H1 (cell line): ENCODE results near the gene SND1. TPM values are rescaled to one million over a fixed set of nuclear protein-coding genes. Genes with fewer than 3 reads are reported as not detected.

Experiments
- CTCF ChIA-PET: fragments of 300-600 bp; sonication (Branson Sonifier 250); formaldehyde crosslinking; loops from one replicate; lab custom pipeline; 2021; ENCODE audit not compliant: partially characterized antibody; lab: Charles Lee
- POLR2A ChIA-PET: fragments of 300-600 bp; sonication (Branson Sonifier 250); formaldehyde crosslinking; loops from one replicate; lab custom pipeline; 2021; ENCODE audit warnings: inconsistent platforms; ENCODE audit not compliant: partially characterized antibody; lab: Charles Lee
- DNase-seq, 2 experiments: peaks; one replicate each; pipeline versions ENCODE4 v3.0.0 to v3.0.0-alpha.2; 2010 to 2022; ENCODE audit warnings: low spot score in 2 of 2, low read depth in 1 of 2, mixed read lengths in 1 of 2
- FAIRE-seq: peaks from 2 replicates; lab custom pipeline; 2011; peaks lifted over from hg19 to GRCh38; lab: Jason Lieb, UNC
- H2AFZ ChIP-seq: 2 replicates; pipeline ENCODE4 v1.8.1; 2012; ENCODE audit warnings: low read length, inconsistent platforms
- H2AK5ac ChIP-seq: 2 replicates; pipeline ENCODE4 v1.6.1; 2013; ENCODE audit warnings: low read depth, low read length
- H2BK120ac ChIP-seq: replicated peaks from 2 replicates; pipeline ENCODE3; 2013; ENCODE audit warnings: low read depth, low read length, inconsistent platforms
- H2BK12ac ChIP-seq: 2 replicates; pipeline ENCODE4 v1.6.1; 2013; ENCODE audit warnings: low read depth, low read length
- H2BK15ac ChIP-seq: 2 replicates; pipeline ENCODE4 v1.6.1; 2013; ENCODE audit warnings: low read length
- H2BK20ac ChIP-seq: 2 replicates; pipeline ENCODE4 v1.6.1; 2013; ENCODE audit warnings: low read length
- H2BK5ac ChIP-seq: 2 replicates; pipeline ENCODE4 v1.6.1; 2013; ENCODE audit warnings: low read depth, low read length
- H3K14ac ChIP-seq: 2 replicates; pipeline ENCODE4 v1.6.1; 2013; ENCODE audit warnings: inconsistent platforms; ENCODE audit not compliant: insufficient read length
- H3K18ac ChIP-seq: 2 replicates; pipeline ENCODE4 v1.6.1; 2013; ENCODE audit warnings: low read length; ENCODE audit errors: extremely low read depth
- H3K23ac ChIP-seq: 2 replicates; pipeline ENCODE4 v1.6.1; 2013; ENCODE audit warnings: inconsistent platforms; ENCODE audit not compliant: insufficient read length
- H3K23me2 ChIP-seq: 2 replicates; pipeline ENCODE4 v1.6.1; 2013; ENCODE audit warnings: low read depth, low read length
- H3K27ac ChIP-seq: 2 replicates; pipeline ENCODE4 v1.6.1; 2011; ENCODE audit warnings: low read depth, low read length, inconsistent platforms
- H3K27me3 ChIP-seq, 4 experiments: replicated peaks in 1 of 4; 1 replicate in 1 of 4; 2 replicates in 3 of 4; pipeline versions ENCODE4 v1.6.1 to v1.8.1; 2011 to 2013; ENCODE audit warnings: low read length in 3 of 4, mild to moderate bottlenecking in 3 of 4, inconsistent platforms in 2 of 4, mixed read lengths in 2 of 4, moderate library complexity in 1 of 4; ENCODE audit not compliant: control insufficient read depth in 3 of 4, insufficient read depth in 3 of 4; ENCODE audit errors: extremely low read depth in 1 of 4
- H3K36me3 ChIP-seq, 4 experiments: 2 replicates each; pipeline versions ENCODE4 v1.6.1 to v1.8.1; 2011 to 2013; ENCODE audit warnings: mild to moderate bottlenecking in 4 of 4, low read length in 3 of 4, moderate library complexity in 2 of 4, control low read depth in 1 of 4, inconsistent platforms in 1 of 4; ENCODE audit not compliant: insufficient read depth in 4 of 4, control insufficient read depth in 2 of 4
- H3K4ac ChIP-seq: replicated peaks from 2 replicates; pipeline ENCODE3; 2013; ENCODE audit warnings: low read length, low read depth, mixed read lengths, inconsistent platforms; ENCODE audit not compliant: insufficient read length
- H3K4me1 ChIP-seq, 4 experiments: replicated peaks in 1 of 4; 1 replicate in 1 of 4; 2 replicates in 3 of 4; pipeline versions ENCODE4 v1.6.1 to v1.8.1; 2011 to 2013; ENCODE audit warnings: low read length in 3 of 4, inconsistent platforms in 2 of 4, mixed read lengths in 1 of 4; ENCODE audit not compliant: insufficient read depth in 4 of 4, control insufficient read depth in 3 of 4
- H3K4me2 ChIP-seq, 2 experiments: 2 replicates each; pipeline versions ENCODE4 v1.6.1 to v1.8.1; 2011 to 2013; ENCODE audit warnings: low read depth in 2 of 2, low read length in 2 of 2, control low read depth in 1 of 2, inconsistent platforms in 1 of 2, mild to moderate bottlenecking in 1 of 2; ENCODE audit not compliant: insufficient read depth in 1 of 2
- H3K4me3 ChIP-seq, 4 experiments: fragments of 200-600, 300-600 bp in 1 of 4; sonication (generic), shearing (Covaris generic), sonication (Bioruptor Twin) in 1 of 4; 2 replicates each; pipeline versions ENCODE4 v1.5.1 to v1.8.1; 2011 to 2016; ENCODE audit warnings: low read length in 4 of 4, low read depth in 3 of 4, control low read depth in 2 of 4, inconsistent platforms in 2 of 4, mild to moderate bottlenecking in 2 of 4, mixed read lengths in 1 of 4, moderate library complexity in 1 of 4; ENCODE audit not compliant: insufficient read depth in 2 of 4; ENCODE audit errors: extremely low read depth in 1 of 4
- H3K56ac ChIP-seq: replicated peaks from 2 replicates; pipeline ENCODE3; 2013; ENCODE audit warnings: low read depth, mild to moderate bottlenecking, mixed read lengths, low read length, inconsistent platforms; ENCODE audit not compliant: insufficient read length
- H3K79me1 ChIP-seq: 2 replicates; pipeline ENCODE4 v1.6.1; 2013; ENCODE audit warnings: low read depth, low read length, control low read depth
- H3K79me2 ChIP-seq, 2 experiments: 2 replicates each; pipeline versions ENCODE4 v1.6.1 to v1.8.1; 2012 to 2013; ENCODE audit warnings: low read length in 2 of 2, mild to moderate bottlenecking in 2 of 2, inconsistent platforms in 1 of 2; ENCODE audit not compliant: insufficient read depth in 2 of 2, control insufficient read depth in 1 of 2
- H3K9ac ChIP-seq, 4 experiments: replicated peaks in 1 of 4; 1 replicate in 1 of 4; 2 replicates in 3 of 4; pipeline versions ENCODE4 v1.6.1 to v1.8.1; 2011 to 2013; ENCODE audit warnings: low read depth in 3 of 4, low read length in 3 of 4, control low read depth in 2 of 4, mild to moderate bottlenecking in 2 of 4, moderate library complexity in 2 of 4, inconsistent platforms in 1 of 4; ENCODE audit errors: extremely low read depth in 1 of 4
- H3K9me3 ChIP-seq, 2 experiments: 2 replicates each; pipeline versions ENCODE4 v1.6.1 to v1.8.1; 2012 to 2013; ENCODE audit warnings: mild to moderate bottlenecking in 2 of 2, moderate library complexity in 2 of 2, control low read depth in 1 of 2, inconsistent platforms in 1 of 2, low read depth in 1 of 2, low read length in 1 of 2, mixed read lengths in 1 of 2; ENCODE audit not compliant: insufficient read depth in 2 of 2
- H4K20me1 ChIP-seq, 2 experiments: replicated peaks in 1 of 2; 2 replicates each; pipeline versions ENCODE3 to v1.8.1; 2011 to 2013; ENCODE audit warnings: inconsistent platforms in 2 of 2, low read length in 2 of 2, mild to moderate bottlenecking in 1 of 2; ENCODE audit not compliant: insufficient read depth in 2 of 2, control insufficient read depth in 1 of 2
- H4K5ac ChIP-seq: 2 replicates; pipeline ENCODE4 v1.6.1; 2013; ENCODE audit warnings: low read length, low read depth, mixed read lengths, inconsistent platforms; ENCODE audit not compliant: insufficient read length
- H4K8ac ChIP-seq: 2 replicates; pipeline ENCODE4 v1.8.0; 2013; ENCODE audit warnings: mild to moderate bottlenecking, moderate library complexity, low read length, inconsistent platforms; ENCODE audit not compliant: insufficient read depth; ENCODE audit errors: extremely low read depth
- H4K91ac ChIP-seq: replicated peaks from 2 replicates; pipeline ENCODE3; 2013; ENCODE audit warnings: low read length, mixed read lengths, inconsistent platforms; ENCODE audit not compliant: insufficient read length
- JUND ChIP-seq: IDR thresholded peaks from 2 replicates; pipeline ENCODE4 v1.6.1; 2011; ENCODE audit warnings: mild to moderate bottlenecking, improper control_type of control experiment, low read length
- WGBS, 2 experiments: shearing (Covaris generic) in 1 of 2; methylation state at CpG; one replicate each; pipeline versions ENCODE4 v1.1.6 to v1.1.7; 2013 to 2015; ENCODE audit warnings: low lambda C conversion rate in 2 of 2, mixed read lengths in 2 of 2, inconsistent platforms in 1 of 2, low coverage in 1 of 2, missing lambda C conversion rate in 1 of 2; ENCODE audit not compliant: insufficient replicate concordance in 2 of 2, insufficient coverage in 1 of 2, insufficient read length in 1 of 2; ENCODE audit errors: extremely low coverage in 1 of 2, missing lambda C conversion rate in 1 of 2; 5-methylcytosine and 5-hydroxymethylcytosine counted together
- polyA plus RNA-seq, 7 experiments: library from polyadenylated mRNA; depleted of rRNA in 3 of 7; stranded (reverse) in 5 of 7; unstranded in 2 of 7; fragments of >200 nt in 5 of 7; fragments of 200-250 nt in 2 of 7; gene quantifications; 1 replicate in 5 of 7; 2 replicates in 1 of 7; 4 replicates in 1 of 7; pipeline versions ENCODE4 v1.2.1 to v1.2.3, GENCODE V29; 2011 to 2013; ENCODE audit warnings: missing spikeins in 2 of 7, mixed read lengths in 2 of 7
- total RNA-seq: library from RNA; stranded (reverse); fragmentation: NEBNext Ultra II Directional; extraction: Animal tissue kit (Norgen Biotek cat#: 25700); gene quantifications from 2 replicates; pipeline ENCODE4 v1.2.1, GENCODE V29; 2021

The SND1 gene
- total and polyA plus RNA-seq, 2 of the 8 experiments (the other 6 are each of a cell fraction or from before 2014, with no cell fraction given): 122 to 290 TPM

- H4K20me1 ChIP-seq: peaks cover 16 to 20% of the 10 kb centered on the region in 2 experiments
- H3K9ac ChIP-seq: no peak overlapping the region
- H3K79me1 ChIP-seq: peaks cover 3% of the 10 kb centered on the region; the same call in 1 of the 2 replicates
- peak overlapping the region in 1 of 4 experiments; percentile 88; a peak in 2 of 8 replicates for H3K4me3 ChIP-seq
- peak overlapping the region; percentile 31 to 83 for H3K4me2 ChIP-seq
- no peak overlapping the region for H4K91ac ChIP-seq
- no peak overlapping the region for H2BK5ac ChIP-seq
- no peak overlapping the region for H3K18ac ChIP-seq
- H2BK12ac ChIP-seq: no peak overlapping the region
- H3K9me3 ChIP-seq: no peaks in the 10 kb centered on the region
- H3K56ac ChIP-seq: no peak overlapping the region
- CTCF ChIA-PET: interaction anchor here (0.7 to 1.7 kb wide), 5 partner anchors 10 to 66 kb away, joined by 3 to 5 read pairs (median 4); no protein-coding TSS in a partner anchor
- H2AFZ ChIP-seq: no peak overlapping the region
- WGBS, 2 experiments: 78% methylated on average over 5 of the region's 5 CpGs; no CpG with 5 or more reads in 1 of the 2 experiments
- no peak overlapping the region for H2AK5ac ChIP-seq
- TF ChIP-seq JUND: no peak
- H3K4ac ChIP-seq: no peak overlapping the region
- no peak overlapping the region for H2BK20ac ChIP-seq
- H3K79me2 ChIP-seq: peaks cover 33 to 77% of the 10 kb centered on the region in 2 experiments
- no peak overlapping the region for H3K14ac ChIP-seq
- H3K23me2 ChIP-seq: peaks cover 11% of the 10 kb centered on the region; the same call in 1 of the 2 replicates
- H3K4me1 ChIP-seq: peaks cover 5 to 15% (median 8%) of the 10 kb centered on the region in 4 experiments; a peak in 6 of 7 replicates
- H3K36me3 ChIP-seq: peaks cover 0 to 12% (median under 1%) of the 10 kb centered on the region in 4 experiments; a peak in 2 of 8 replicates
- DNase-seq (no peak), FAIRE-seq (no peak)
- no peak overlapping the region for H3K23ac ChIP-seq
- no peaks in the 10 kb centered on the region for H3K27me3 ChIP-seq
- no peak overlapping the region for H3K27ac ChIP-seq
- H2BK120ac ChIP-seq: no peak overlapping the region
- H4K8ac ChIP-seq: no peak overlapping the region
- POLR2A ChIA-PET: interaction anchor here (0.6 to 1.2 kb wide), 4 partner anchors 19 to 896 kb away, joined by 3 to 5 read pairs (median 4); partner anchors contain the start of gene ARF5
- no peak overlapping the region for H4K5ac ChIP-seq
- no peak overlapping the region for H2BK15ac ChIP-seq
Measured at GRCh38 chr7:127654404-127655394, 2.7 kb downstream of the SND1 start.
